CD8-positive, alpha-beta memory T cell (primary cell): ENCODE measurements around the gene TMEM131. TPM values are rescaled to one million over a fixed set of nuclear protein-coding genes. Genes with fewer than 3 reads are reported as not detected.
A peak's percentile ranks its signal among the peaks of the same experiment; 100 is the strongest.

Experiments
- CTCF ChIA-PET: fragments of 350-600 bp; sonication (Branson Sonifier 250); formaldehyde crosslinking; loops from one replicate; lab custom pipeline; 2021; ENCODE audit warnings: antibody characterized with exemption; lab: Charles Lee
- POLR2A ChIA-PET: fragments of 350-600 bp; sonication (Branson Sonifier 250); formaldehyde crosslinking; loops from one replicate; lab custom pipeline; 2021; ENCODE audit warnings: antibody characterized with exemption; lab: Charles Lee
- DNase-seq, 5 donors: peaks; one replicate each; pipeline versions ENCODE4 v3.0.0 to v3.0.0-alpha.2; 2020 to 2022; ENCODE audit warnings: mixed read lengths in 1 of 5
- H3K27ac ChIP-seq: one replicate; pipeline ENCODE4 v1.7.0; 2013; ENCODE audit warnings: low read depth, mild to moderate bottlenecking, low read length, moderate library complexity
- H3K27me3 ChIP-seq: 2 replicates; pipeline ENCODE4 v1.7.0; 2013; ENCODE audit warnings: low read length, mild to moderate bottlenecking; ENCODE audit not compliant: insufficient read depth, poor library complexity, severe bottlenecking
- H3K36me3 ChIP-seq: 2 replicates; pipeline ENCODE4 v1.7.0; 2013; ENCODE audit warnings: mild to moderate bottlenecking, low read length, moderate library complexity; ENCODE audit not compliant: insufficient read depth
- H3K4me1 ChIP-seq: 2 replicates; pipeline ENCODE4 v1.7.0; 2013; ENCODE audit warnings: mild to moderate bottlenecking, low read length, moderate library complexity; ENCODE audit not compliant: insufficient read depth
- H3K4me3 ChIP-seq: 2 replicates; pipeline ENCODE4 v1.7.0; 2013; ENCODE audit warnings: mild to moderate bottlenecking, low read length
- H3K9me3 ChIP-seq: 2 replicates; pipeline ENCODE4 v1.7.0; 2013; ENCODE audit warnings: mild to moderate bottlenecking, low read length
- H3K27ac Mint-ChIP-seq, 8 donors: one replicate each; pipeline ENCODE4 v1.8.0; 2020 to 2021; ENCODE audit warnings: mixed read lengths in 8 of 8, mild to moderate bottlenecking in 6 of 8, inconsistent platforms in 3 of 8, moderate library complexity in 3 of 8
- H3K27me3 Mint-ChIP-seq, 2 donors: one replicate each; pipeline ENCODE4 v1.8.0; 2020 to 2021; ENCODE audit warnings: mixed read lengths in 2 of 2, mild to moderate bottlenecking in 1 of 2, moderate library complexity in 1 of 2
- H3K36me3 Mint-ChIP-seq, 3 donors: one replicate each; pipeline ENCODE4 v1.8.0; 2020 to 2021; ENCODE audit warnings: mixed read lengths in 3 of 3, inconsistent platforms in 1 of 3, mild to moderate bottlenecking in 1 of 3
- H3K4me1 Mint-ChIP-seq, 3 donors: one replicate each; pipeline ENCODE4 v1.8.0; 2020 to 2021; ENCODE audit warnings: mixed read lengths in 3 of 3, inconsistent platforms in 1 of 3, mild to moderate bottlenecking in 1 of 3
- H3K4me3 Mint-ChIP-seq, 7 donors: one replicate each; pipeline ENCODE4 v1.8.0; 2020 to 2021; ENCODE audit warnings: mixed read lengths in 7 of 7, mild to moderate bottlenecking in 6 of 7, moderate library complexity in 4 of 7, inconsistent platforms in 2 of 7
- H3K9me3 Mint-ChIP-seq, 5 donors: one replicate each; pipeline ENCODE4 v1.8.0; 2020 to 2022; ENCODE audit warnings: mixed read lengths in 5 of 5, mild to moderate bottlenecking in 3 of 5, moderate library complexity in 2 of 5, inconsistent platforms in 1 of 5
- polyA plus RNA-seq: library from polyadenylated mRNA; unstranded; fragments of 300-500 nt; fragmentation: Illumina TruSeq; gene quantifications from one replicate; pipeline ENCODE4 v1.2.3, GENCODE V29; 2021
- total RNA-seq, 2 experiments: library from RNA; stranded (reverse); gene quantifications; one replicate each; pipeline ENCODE4 v1.2.3, GENCODE V29; 2021

Gene TMEM131
- total and polyA plus RNA-seq, 3 experiments from 2014 or later, result 14.4 to 35.4 (median 34.7) TPM

DNA sequence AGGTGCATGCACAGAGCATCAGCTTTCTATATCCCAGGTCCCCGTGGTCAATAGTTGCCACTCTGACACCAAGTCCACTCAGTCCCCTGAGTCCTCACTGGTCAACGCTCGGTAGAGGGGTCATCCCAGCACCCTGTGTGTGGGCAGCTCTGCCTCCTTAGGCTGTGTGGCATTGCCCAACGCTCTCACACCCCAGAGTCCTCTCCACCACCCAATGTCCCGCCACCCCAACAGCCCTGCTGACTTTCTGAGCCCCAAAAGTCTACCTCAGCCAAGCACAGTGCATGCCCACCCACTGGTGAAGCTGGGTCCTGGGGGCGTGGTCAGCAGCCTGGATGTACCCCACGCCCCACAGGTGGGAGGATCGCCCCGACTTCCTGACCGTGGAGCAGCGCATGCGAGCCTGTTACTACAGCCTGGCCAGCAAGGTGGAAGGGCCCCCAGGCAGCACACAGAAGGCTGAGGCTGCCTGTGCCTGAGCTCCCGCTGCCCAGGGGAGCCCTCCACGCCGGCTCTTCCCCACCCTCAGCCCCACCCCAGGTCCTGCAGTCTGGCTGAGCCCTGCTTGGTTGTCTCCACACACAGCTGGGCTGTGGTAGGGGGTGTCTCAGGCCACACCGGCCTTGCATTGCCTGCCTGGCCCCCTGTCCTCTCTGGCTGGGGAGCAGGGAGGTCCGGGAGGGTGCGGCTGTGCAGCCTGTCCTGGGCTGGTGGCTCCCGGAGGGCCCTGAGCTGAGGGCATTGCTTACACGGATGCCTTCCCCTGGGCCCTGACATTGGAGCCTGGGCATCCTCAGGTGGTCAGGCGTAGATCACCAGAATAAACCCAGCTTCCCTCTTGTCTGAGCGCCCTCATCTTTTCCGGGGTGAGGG, 256.5 kb downstream of the TMEM131 start:
- CTCF ChIA-PET, result interaction anchor here (0.8 to 14.9 kb wide), 7 partner anchors 9 to 73 kb away, joined by 4 to 301 read pairs (median 10); partner anchors contain the start of gene ZAP70
- Mint-ChIP-seq H3K27ac (peak overlapping the region in 5 of 8 donors; percentile 3 to 84 (median 32)), H3K4me1 (peaks cover 50 to 63% (median 56%) of the 10 kb centered on the region in 3 donors), H3K36me3 (peaks cover 10 to 67% (median 24%) of the 10 kb centered on the region in 3 donors), H3K4me3 (no peak overlapping the region), H3K27me3 (peaks cover 0 to 3% of the 10 kb centered on the region in 2 donors), H3K9me3 (no peaks in the 10 kb centered on the region)
- POLR2A ChIA-PET, result interaction anchor here (2.4 kb wide), 1 partner anchor 21 kb away, joined by 11 read pairs; no protein-coding TSS in a partner anchor
- H3K27ac ChIP-seq, result no peak overlapping the region
- no peaks in the 10 kb centered on the region for H3K9me3 ChIP-seq
- H3K4me1 ChIP-seq, result peaks cover 36% of the 10 kb centered on the region
- H3K36me3 ChIP-seq, result peaks cover 40% of the 10 kb centered on the region
- H3K27me3 ChIP-seq, result no peaks in the 10 kb centered on the region
- H3K4me3 ChIP-seq, result no peak overlapping the region
- DNase-seq, result no peak

DNA sequence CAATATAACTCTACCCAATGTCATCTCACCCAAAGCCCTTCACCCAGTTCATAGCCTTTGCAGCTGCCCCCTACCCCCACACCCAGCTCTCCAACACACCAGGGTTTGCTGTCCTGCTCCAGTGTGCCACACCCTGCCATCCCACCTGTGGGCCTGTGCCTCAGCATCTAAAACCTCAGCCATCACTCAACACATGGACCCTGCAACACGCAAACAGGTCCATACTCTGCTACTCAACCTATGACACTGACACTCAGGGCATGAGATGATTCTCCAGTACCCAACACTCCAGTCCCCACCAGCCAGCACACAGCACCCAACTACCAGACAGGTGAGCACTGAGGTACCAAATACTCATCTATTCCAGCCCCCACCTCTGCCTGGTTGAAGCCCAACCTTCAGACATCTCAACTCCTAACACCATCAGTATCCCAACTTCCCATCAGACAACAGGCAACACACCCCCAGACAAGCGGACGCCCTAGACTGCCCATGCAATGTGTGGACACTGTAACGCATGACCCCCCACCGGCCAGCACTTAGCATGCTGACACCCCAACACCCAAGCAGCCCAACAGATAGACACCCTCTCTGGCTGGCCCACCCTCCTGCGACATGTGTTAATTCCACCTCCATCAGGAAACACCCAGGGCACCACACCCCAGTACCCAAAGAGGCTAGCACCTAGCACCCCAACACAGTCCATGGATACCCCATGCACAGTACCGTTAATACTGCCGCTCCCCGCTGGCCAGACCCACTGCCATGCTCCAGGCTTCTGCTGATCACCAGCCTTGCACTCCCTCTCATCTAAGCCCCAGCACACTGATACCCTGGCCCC, 257.3 kb downstream of the TMEM131 start:
- ChIA-PET CTCF (interaction anchor here (0.6 to 14.9 kb wide), 2 partner anchors 27 to 36 kb away, joined by 3 to 301 read pairs; partner anchors contain the start of gene ZAP70), POLR2A (no interaction called here)

GRCh38 chr2:97737421-97738178, 258.1 kb downstream of the TMEM131 start:
- Histone ChIP-seq H3K4me1 (peaks cover 28% of the 10 kb centered on the region), H3K36me3 (peaks cover 55% of the 10 kb centered on the region), H3K27ac (no peak overlapping the region), H3K27me3 (no peaks in the 10 kb centered on the region), H3K9me3 (no peaks in the 10 kb centered on the region), H3K4me3 (no peak overlapping the region)
- Mint-ChIP-seq H3K36me3 (peaks cover 10 to 80% (median 27%) of the 10 kb centered on the region in 3 donors), H3K27ac (peak overlapping the region in 3 of 8 donors; percentile 38 to 87 (median 74)), H3K9me3 (no peaks in the 10 kb centered on the region), H3K4me1 (peaks cover 42 to 57% (median 45%) of the 10 kb centered on the region in 3 donors), H3K4me3 (no peak overlapping the region), H3K27me3 (peaks cover 0 to 3% of the 10 kb centered on the region in 2 donors)
- POLR2A ChIA-PET, result no interaction called here
- no peak for DNase-seq
- CTCF ChIA-PET, result interaction anchor here (0.6 to 0.7 kb wide), 2 partner anchors 35 to 92 kb away, joined by 3 read pairs; partner anchors contain the start of gene COX5B

More for the DNA sequence above, 257.3 kb downstream of the TMEM131 start:
- H3K9me3 ChIP-seq, result no peaks in the 10 kb centered on the region
- no peaks in the 10 kb centered on the region for H3K9me3 Mint-ChIP-seq
- no peak overlapping the region for H3K4me3 ChIP-seq
- no peak overlapping the region for H3K27ac ChIP-seq
- peaks cover 0 to 3% of the 10 kb centered on the region in 2 donors for H3K27me3 Mint-ChIP-seq
- H3K27ac Mint-ChIP-seq, result peak overlapping the region in 6 of 8 donors; percentile 3 to 84 (median 67)
- DNase-seq, result peak in 1 of 5 donors; percentile 41
- H3K36me3 ChIP-seq, result peaks cover 48% of the 10 kb centered on the region
- peaks cover 31% of the 10 kb centered on the region for H3K4me1 ChIP-seq
- no peak overlapping the region for H3K4me3 Mint-ChIP-seq
- H3K27me3 ChIP-seq, result no peaks in the 10 kb centered on the region
- H3K4me1 Mint-ChIP-seq, result peaks cover 45 to 61% (median 52%) of the 10 kb centered on the region in 3 donors
- H3K36me3 Mint-ChIP-seq, result peaks cover 10 to 73% (median 27%) of the 10 kb centered on the region in 3 donors

DNA sequence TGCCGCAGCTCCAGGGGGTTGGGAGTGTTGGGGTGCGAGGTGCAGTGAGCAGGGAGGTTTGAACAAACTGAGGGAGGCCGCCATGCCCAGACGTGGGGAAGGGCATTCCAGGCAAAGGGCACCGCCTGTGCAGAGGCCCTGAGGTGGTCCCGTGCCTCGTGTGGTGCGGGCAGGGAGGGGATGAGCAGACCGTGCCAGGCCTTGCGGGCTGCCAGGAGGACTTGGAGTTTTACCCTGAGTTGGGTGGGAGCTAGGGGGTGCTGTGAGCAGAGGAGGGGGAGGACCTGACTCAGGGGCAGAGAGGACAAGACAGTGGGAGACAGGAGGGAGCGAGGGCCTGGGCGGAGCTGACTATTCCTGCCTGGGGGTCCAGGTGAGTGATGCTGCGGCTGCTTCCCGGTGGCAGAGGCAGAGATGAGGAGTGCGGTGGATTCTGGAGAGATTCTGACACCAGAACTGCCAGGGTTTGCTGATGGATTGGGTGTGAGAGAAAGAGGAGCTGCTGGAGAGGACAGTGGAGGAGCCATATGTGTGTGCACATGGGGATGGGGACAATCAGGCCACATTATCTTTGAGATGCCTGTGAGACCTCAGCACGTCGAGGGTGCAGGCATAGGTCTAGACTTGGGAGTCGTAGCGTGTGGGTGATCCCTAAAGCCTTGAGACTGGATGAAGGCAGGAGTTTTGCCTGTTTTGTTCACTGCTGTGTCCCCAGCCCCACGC, 259.0 kb downstream of the TMEM131 start:
- no peak for DNase-seq
- peaks cover 26% of the 10 kb centered on the region for H3K4me1 ChIP-seq
- H3K27ac Mint-ChIP-seq, result peak overlapping the region; percentile 11 to 85 (median 60)
- H3K4me1 Mint-ChIP-seq, result peaks cover 42 to 57% (median 45%) of the 10 kb centered on the region in 3 donors
- H3K27ac ChIP-seq, result no peak overlapping the region
- ChIA-PET POLR2A (no interaction called here), CTCF (interaction anchor here (0.7 to 1.7 kb wide), 3 partner anchors 9 to 91 kb away, joined by 3 to 6 read pairs (median 3); partner anchors contain the start of gene COX5B)
- H3K27me3 ChIP-seq, result no peaks in the 10 kb centered on the region
- peaks cover 13 to 86% (median 26%) of the 10 kb centered on the region in 3 donors for H3K36me3 Mint-ChIP-seq
- peak overlapping the region in 1 of 7 donors; percentile 4 for H3K4me3 Mint-ChIP-seq
- H3K9me3 ChIP-seq, result no peaks in the 10 kb centered on the region
- peaks cover 63% of the 10 kb centered on the region for H3K36me3 ChIP-seq
- peaks cover 0 to 1% of the 10 kb centered on the region in 2 donors for H3K27me3 Mint-ChIP-seq
- H3K4me3 ChIP-seq, result no peak overlapping the region
- H3K9me3 Mint-ChIP-seq, result no peaks in the 10 kb centered on the region

- Mint-ChIP-seq H3K36me3 (peaks cover 18 to 87% (median 28%) of the 10 kb centered on the region in 3 donors), H3K9me3 (no peaks in the 10 kb centered on the region), H3K27ac (peak overlapping the region in 7 of 8 donors; percentile 11 to 78 (median 17)), H3K4me1 (peaks cover 43 to 57% (median 45%) of the 10 kb centered on the region in 3 donors), H3K4me3 (no peak overlapping the region), H3K27me3 (peaks cover 0 to 1% of the 10 kb centered on the region in 2 donors)
- Histone ChIP-seq H3K4me3 (no peak overlapping the region), H3K27ac (no peak overlapping the region), H3K36me3 (peaks cover 68% of the 10 kb centered on the region), H3K9me3 (no peaks in the 10 kb centered on the region), H3K27me3 (no peaks in the 10 kb centered on the region), H3K4me1 (peaks cover 26% of the 10 kb centered on the region)
- CTCF ChIA-PET, result interaction anchor here (1.0 to 1.7 kb wide), 2 partner anchors 8 to 10 kb away, joined by 3 to 6 read pairs; no protein-coding TSS in a partner anchor
- POLR2A ChIA-PET, result interaction anchor here (1.3 kb wide), 1 partner anchor 15 kb away, joined by 3 read pairs; no protein-coding TSS in a partner anchor
- DNase-seq, result no peak
Measured at GRCh38 chr2:97736185-97736584, 259.6 kb downstream of the TMEM131 start.

DNA sequence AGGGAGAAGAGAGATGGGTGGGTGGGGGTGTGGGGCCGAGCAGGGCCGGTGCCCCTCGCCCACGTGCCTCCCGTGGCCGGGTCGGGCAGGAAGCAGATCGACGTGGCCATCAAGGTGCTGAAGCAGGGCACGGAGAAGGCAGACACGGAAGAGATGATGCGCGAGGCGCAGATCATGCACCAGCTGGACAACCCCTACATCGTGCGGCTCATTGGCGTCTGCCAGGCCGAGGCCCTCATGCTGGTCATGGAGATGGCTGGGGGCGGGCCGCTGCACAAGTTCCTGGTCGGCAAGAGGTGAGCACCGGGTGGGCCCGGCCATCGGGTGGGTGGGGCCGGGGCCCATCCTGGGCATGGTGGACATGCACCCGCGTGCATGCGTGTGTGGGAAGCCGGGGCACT, 260.6 kb downstream of the TMEM131 start:
- H3K36me3 Mint-ChIP-seq, result peaks cover 23 to 86% (median 27%) of the 10 kb centered on the region in 3 donors
- H3K4me1 Mint-ChIP-seq, result peaks cover 41 to 57% (median 42%) of the 10 kb centered on the region in 3 donors
- H3K27me3 Mint-ChIP-seq, result peaks cover 0 to 1% of the 10 kb centered on the region in 2 donors
- H3K4me3 Mint-ChIP-seq, result no peak overlapping the region
- peaks cover 25% of the 10 kb centered on the region for H3K4me1 ChIP-seq
- H3K27ac Mint-ChIP-seq, result no peak overlapping the region
- H3K4me3 ChIP-seq, result no peak overlapping the region
- ChIA-PET POLR2A (interaction anchor here (1.3 kb wide), 1 partner anchor 14 kb away, joined by 3 read pairs; no protein-coding TSS in a partner anchor), CTCF (interaction anchor here (1.7 kb wide), 1 partner anchor 9 kb away, joined by 6 read pairs; no protein-coding TSS in a partner anchor)
- peaks cover 0 to 1% (median 0%) of the 10 kb centered on the region in 5 donors for H3K9me3 Mint-ChIP-seq
- no peaks in the 10 kb centered on the region for H3K27me3 ChIP-seq
- peak in 1 of 5 donors; percentile 47 for DNase-seq
- H3K9me3 ChIP-seq, result no peaks in the 10 kb centered on the region
- peaks cover 74% of the 10 kb centered on the region for H3K36me3 ChIP-seq
- no peak overlapping the region for H3K27ac ChIP-seq
